ENCODE measurements around the gene CD109. TPM values are rescaled to one million over a fixed set of nuclear protein-coding genes. Genes with fewer than 3 reads are reported as not detected.

CD109 gene
- total and polyA plus RNA-seq, 10 of the 15 experiments (the other 5 are each of a cell fraction or from before 2014, with no cell fraction given) = 0.27 to 4.4 (median 2.1) TPM

GRCh38 chr6:73866305-73866704 is 170.3 kb downstream of the CD109 start:
- Histone ChIP-seq H3K36me3 (ENCODE audit: control insufficient read depth in 2 of 2, insufficient read depth in 2 of 2, low read length in 1 of 2) (no peaks in the 10 kb centered on the region), H3K9ac (ENCODE audit: control insufficient read depth, insufficient read depth, low read length) (no peak overlapping the region), H3K27ac (ENCODE audit: control insufficient read depth, insufficient read depth) (no peak overlapping the region), H3K4me1 (ENCODE audit: control insufficient read depth, insufficient read depth, low read length) (no peaks in the 10 kb centered on the region), H3K79me2 (ENCODE audit: control insufficient read depth, insufficient read depth, low read length) (no peaks in the 10 kb centered on the region), H2AFZ (ENCODE audit: control insufficient read depth, low read depth, low read length) (no peak overlapping the region), H3K27me3 (replicated peaks in 1 of 2; ENCODE audit: control insufficient read depth in 2 of 2, insufficient read depth in 2 of 2, low read length in 1 of 2) (no peaks in the 10 kb centered on the region), H3K4me2 (ENCODE audit: control insufficient read depth, insufficient read depth) (no peak overlapping the region), H3K4me3 (no peak overlapping the region), H4K20me1 (ENCODE audit: control insufficient read depth, insufficient read depth) (no peaks in the 10 kb centered on the region), H3K9me3 (replicated peaks; ENCODE audit: control insufficient read depth, insufficient read depth, low read length) (no peaks in the 10 kb centered on the region)
- no peak for DNase-seq (ENCODE audit: low read depth, low spot score)
- FAIRE-seq = no peak
- intact Hi-C loops (cut with micrococcal nuclease; ENCODE audit: unreplicated experiment) = no loop called here
- TF ChIP-seq POLR2AphosphoS5 (IDR thresholded peaks at IDR 0.05; ENCODE audit: low read length) (no peak), HDAC2 (IDR thresholded peaks at IDR 0.05) (no peak), NFXL1 (IDR thresholded peaks at IDR 0.05; ENCODE audit: borderline replicate concordance) (no peak), GATAD2B (conservative IDR thresholded peaks at IDR 0.05; ENCODE audit: low read depth) (no peak), TBL1XR1 (IDR thresholded peaks at IDR 0.05; ENCODE audit: low read depth, low read length) (no peak), DPF2 (IDR thresholded peaks at IDR 0.05) (no peak), TAF1 (IDR thresholded peaks at IDR 0.05; ENCODE audit: borderline replicate concordance, low read depth, low read length) (no peak), KDM1A (IDR thresholded peaks at IDR 0.05; ENCODE audit: borderline replicate concordance) (no peak), YBX1 (IDR thresholded peaks at IDR 0.05) (no peak), CBFB (IDR thresholded peaks at IDR 0.05; ENCODE audit: low read depth) (no peak), TCF12 (IDR thresholded peaks at IDR 0.05; ENCODE audit: low read depth, low read length) (no peak), WRNIP1 (IDR thresholded peaks at IDR 0.05; ENCODE audit: borderline replicate concordance, low read depth, low read length) (no peak), POLR2AphosphoS2 (IDR thresholded peaks at IDR 0.05; ENCODE audit: low read depth, low read length) (no peak), NRF1 (conservative IDR thresholded peaks at IDR 0.05; ENCODE audit: low read depth, low read length) (no peak), PAX5 (IDR thresholded peaks at IDR 0.05; ENCODE audit: borderline replicate concordance, low read depth, low read length) (no peak), ZBED1 (IDR thresholded peaks at IDR 0.05; ENCODE audit: borderline replicate concordance) (no peak), ZBTB40 (IDR thresholded peaks at IDR 0.05; ENCODE audit: borderline replicate concordance) (no peak), MEF2A (IDR thresholded peaks at IDR 0.05; ENCODE audit: insufficient read depth, low read depth, low read length) (no peak), NFIC (IDR thresholded peaks at IDR 0.05; ENCODE audit: low read depth, low read length) (no peak)
- BruUV-seq (replicated peaks) = no TSS peak
- ATAC-seq = no peak; the same call in 2 of the 3 replicates
- POLR2A ChIA-PET = no interaction called here
- SMC1A ChIA-PET (ENCODE audit: uncharacterized antibody, unreplicated experiment) = no interaction called here
- RAD21 ChIA-PET (ENCODE audit: unreplicated experiment) = no interaction called here
- CTCF ChIA-PET = no interaction called here
- in situ Hi-C loops (cut with MboI) = no loop called here
